Fibroblast of pulmonary artery (primary cell): ENCODE results near the gene WBP1L.
"Not testable (repeated sequence)": the region's sequence is repeated elsewhere in the genome, so short reads cannot be mapped to it uniquely, and the experiment has no call there.

Experiments used
- DNase-seq: peaks from one replicate; pipeline ENCODE4 v3.0.0-alpha.2; 2010; ENCODE audit warnings: low read depth
- H3K4me3 ChIP-seq: replicated peaks from 2 replicates; pipeline ENCODE4 v1.5.1; 2011; ENCODE audit warnings: low read depth, mild to moderate bottlenecking, control low read depth, low read length, moderate library complexity
- CTCF ChIP-seq: IDR thresholded peaks from 2 replicates; pipeline ENCODE4 v1.5.1; 2011; ENCODE audit warnings: mild to moderate bottlenecking, control low read depth, low read length, inconsistent platforms; ENCODE audit errors: missing control alignments

The WBP1L gene

GRCh38 chr10:102743588-102744373 is at the start of gene WBP1L:
WBP1L (plus strand) TSS chr10:102743948; CDS start chr10:102744054, 106 bp downstream.
- TF ChIP-seq CTCF = no peak
- peak within 1 kb of the TSS; percentile 98 for H3K4me3 ChIP-seq
- peak; percentile 100 for DNase-seq

- not testable (repeated sequence) for DNase-seq, H3K4me3 ChIP-seq
These were observed 48.3 kb upstream of the WBP1L start for GRCh38 chr10:102695401-102695800.

- TF ChIP-seq CTCF = no peak
- no peak overlapping the region for H3K4me3 ChIP-seq
- no peak for DNase-seq
These were observed 47.0 kb upstream of the WBP1L start for GRCh38 chr10:102696736-102697135.

GRCh38 chr10:102698894-102699293 is 44.9 kb upstream of the WBP1L start:
- TF ChIP-seq CTCF = no peak
- DNase-seq = no peak
- H3K4me3 ChIP-seq = no peak overlapping the region

- TF ChIP-seq CTCF = no peak
- no peak overlapping the region for H3K4me3 ChIP-seq
- DNase-seq = no peak
These were observed 42.5 kb upstream of the WBP1L start for GRCh38 chr10:102701272-102701671.

- H3K4me3 ChIP-seq = no peak overlapping the region
- no peak for TF ChIP-seq CTCF
- DNase-seq = no peak
These were observed 42.0 kb upstream of the WBP1L start for GRCh38 chr10:102701796-102702195.

- DNase-seq = no peak
- no peak overlapping the region for H3K4me3 ChIP-seq
- no peak for TF ChIP-seq CTCF
These were observed 41.0 kb upstream of the WBP1L start for GRCh38 chr10:102702742-102703141.
